Endothelial cell of umbilical vein (primary cell): ENCODE results near the gene CUL3. TPM values are rescaled to one million over a fixed set of nuclear protein-coding genes. Genes with fewer than 3 reads are reported as not detected.

Experiments
- BruUV-seq: library from RNA; stranded (reverse); fragments of 400-500 nt; replicated peaks from 2 replicates; lab custom pipeline; 2021; lab: Mats Ljungman, UMichigan
- CTCF ChIA-PET: fragments of 300-600, 350-600 bp; sonication (Branson Sonifier 250); formaldehyde crosslinking; loops from one replicate; lab custom pipeline; 2021; ENCODE audit warnings: antibody characterized with exemption, inconsistent platforms; lab: Charles Lee
- POLR2A ChIA-PET: fragments of 300-600, 350-600 bp; sonication (Branson Sonifier 250); formaldehyde crosslinking; loops from one replicate; lab custom pipeline; 2021; ENCODE audit warnings: antibody characterized with exemption, inconsistent platforms; lab: Charles Lee
- DNase-seq: peaks from one replicate; pipeline ENCODE4 v3.0.0-alpha.2; 2011; ENCODE audit warnings: low read depth, low spot score
- FAIRE-seq: peaks from 2 replicates; lab custom pipeline; 2011; peaks lifted over from hg19 to GRCh38; lab: Jason Lieb, UNC
- H2AFZ ChIP-seq: 2 replicates; pipeline ENCODE4 v1.6.0; 2012; ENCODE audit warnings: low read depth, low read length, control low read depth, inconsistent platforms
- H3K27ac ChIP-seq: 2 replicates; pipeline ENCODE4 v1.5.1; 2011; ENCODE audit warnings: low read depth, mild to moderate bottlenecking, control low read depth, low read length, moderate library complexity; ENCODE audit not compliant: insufficient read depth
- H3K27me3 ChIP-seq, 2 experiments: 2 replicates each; pipeline versions ENCODE4 v1.6.0 to v1.6.1; 2011; ENCODE audit warnings: low read length in 2 of 2, mixed read lengths in 1 of 2; ENCODE audit not compliant: control insufficient read depth in 2 of 2, insufficient read depth in 2 of 2
- H3K36me3 ChIP-seq, 2 experiments: 2 replicates in 1 of 2; 3 replicates in 1 of 2; pipeline ENCODE4 v1.5.1; 2011; ENCODE audit warnings: low read length in 2 of 2, mild to moderate bottlenecking in 1 of 2, moderate library complexity in 1 of 2; ENCODE audit not compliant: control insufficient read depth in 2 of 2, insufficient read depth in 2 of 2; ENCODE audit errors: extremely low read depth in 1 of 2
- H3K4me1 ChIP-seq: 3 replicates; pipeline ENCODE4 v1.5.1; 2011; ENCODE audit warnings: mild to moderate bottlenecking, low read length; ENCODE audit not compliant: control insufficient read depth, insufficient read depth; ENCODE audit errors: extremely low read depth
- H3K4me2 ChIP-seq: 2 replicates; pipeline ENCODE4 v1.6.1; 2011; ENCODE audit warnings: low read length, control low read depth, mixed read lengths; ENCODE audit not compliant: insufficient read depth
- H3K4me3 ChIP-seq, 3 experiments: fragments of 200-600 bp in 1 of 3; sonication (generic), shearing (Covaris generic) in 1 of 3; replicated peaks in 1 of 3; 2 replicates each; pipeline ENCODE4 v1.5.1; 2011 to 2016; ENCODE audit warnings: control low read depth in 3 of 3, low read length in 3 of 3, mild to moderate bottlenecking in 2 of 3, inconsistent platforms in 1 of 3, low read depth in 1 of 3, moderate library complexity in 1 of 3; ENCODE audit not compliant: insufficient read depth in 1 of 3
- H3K79me2 ChIP-seq: 2 replicates; pipeline ENCODE4 v1.6.0; 2012; ENCODE audit warnings: low read length, inconsistent platforms; ENCODE audit not compliant: control insufficient read depth, insufficient read depth
- H3K9ac ChIP-seq: replicated peaks from 2 replicates; pipeline ENCODE3; 2011; ENCODE audit warnings: low read length, control low read depth; ENCODE audit not compliant: insufficient read depth; ENCODE audit errors: extremely low read depth
- H3K9me1 ChIP-seq: replicated peaks from 3 replicates; pipeline ENCODE4 v1.6.0; 2011; ENCODE audit warnings: mild to moderate bottlenecking, low read length; ENCODE audit not compliant: control insufficient read depth, insufficient read depth; ENCODE audit errors: extremely low read depth
- H3K9me3 ChIP-seq: replicated peaks from 2 replicates; pipeline ENCODE4 v1.5.1; 2012; ENCODE audit warnings: low read length, inconsistent platforms; ENCODE audit not compliant: control insufficient read depth, insufficient read depth
- H4K20me1 ChIP-seq: replicated peaks from 2 replicates; pipeline ENCODE3; 2011; ENCODE audit warnings: mild to moderate bottlenecking, low read length; ENCODE audit not compliant: control insufficient read depth, insufficient read depth; ENCODE audit errors: extremely low read depth
- CTCF ChIP-seq, 2 donors: IDR thresholded peaks; 1 replicate in 1 of 2; 2 replicates in 1 of 2; pipeline ENCODE4 v1.5.1; 2011; ENCODE audit warnings: low read length in 2 of 2, mild to moderate bottlenecking in 2 of 2, moderate library complexity in 2 of 2, control low read depth in 1 of 2, inconsistent platforms in 1 of 2, low read depth in 1 of 2; ENCODE audit not compliant: insufficient read depth in 1 of 2; ENCODE audit errors: extremely low read depth in 1 of 2
- FOS ChIP-seq: IDR thresholded peaks from 2 replicates; pipeline ENCODE4 v1.6.1; 2011; ENCODE audit warnings: mild to moderate bottlenecking, low read length, moderate library complexity, borderline replicate concordance; ENCODE audit not compliant: insufficient read depth
- GATA2 ChIP-seq: IDR thresholded peaks from 2 replicates; pipeline ENCODE4 v1.7.0; 2011; ENCODE audit warnings: low read depth, mild to moderate bottlenecking, moderate library complexity, mixed read lengths, low read length; ENCODE audit not compliant: insufficient read length, insufficient read depth
- JUN ChIP-seq: IDR thresholded peaks from 2 replicates; pipeline ENCODE4 v1.6.1; 2011; ENCODE audit warnings: borderline replicate concordance, low read depth; ENCODE audit not compliant: insufficient read length, insufficient read depth
- MAX ChIP-seq: IDR thresholded peaks from 2 replicates; pipeline ENCODE4 v1.6.1; 2011; ENCODE audit not compliant: insufficient read depth, insufficient read length
- MYC ChIP-seq: IDR thresholded peaks from one replicate; pipeline ENCODE4 v1.6.1; 2011; ENCODE audit warnings: mild to moderate bottlenecking, low read depth, low read length
- POLR2A ChIP-seq: IDR thresholded peaks from 2 replicates; pipeline ENCODE4 v1.6.1; 2012; ENCODE audit warnings: low read depth, mild to moderate bottlenecking, control low read depth, low read length
- dilution Hi-C: fragments of 300-500 bp; cut with MboI; formaldehyde crosslinking; loops from one replicate; pipeline ENCODE4 v1.15.0; 2019; ENCODE audit warnings: low sequenced_read_pairs; ENCODE audit not compliant: extremely low pct_ligation_motif_present
- intact Hi-C: fragments of 100-400 bp; cut with micrococcal nuclease; formaldehyde crosslinking; loops from one replicate; pipeline ENCODE4 v1.10.0; 2022
- polyA plus RNA-seq, 4 experiments: library from polyadenylated mRNA; depleted of rRNA in 3 of 4; stranded (reverse) in 3 of 4; unstranded in 1 of 4; fragments of >200 nt; gene quantifications; 2 replicates each; pipeline versions ENCODE4 v1.2.1 to v1.2.3, GENCODE V29; 2011 to 2012; ENCODE audit warnings: missing spikeins in 1 of 4
- total RNA-seq: library from RNA; stranded (reverse); gene quantifications from 2 replicates; pipeline ENCODE4 v1.2.3, GENCODE V29; 2021

Gene CUL3
- total and polyA plus RNA-seq, 2 donors (not counting 3 experiments of a cell fraction or from before 2014, with no cell fraction given) = 22.7 to 82.3 TPM

GRCh38 chr2:224442071-224442967 lies 142.8 kb downstream of the CUL3 start:
- dilution Hi-C loops = no loop called here
- CTCF ChIA-PET = interaction anchor here (0.7 to 2.2 kb wide), 12 partner anchors 10 to 472 kb away, joined by 3 to 12 read pairs (median 3); partner anchors contain the start of gene FAM124B

More at GRCh38 chr2:224442071-224442967, 142.8 kb downstream of the CUL3 start:
- no peaks in the 10 kb centered on the region for H3K79me2 ChIP-seq
- H3K4me3 ChIP-seq = peak overlapping the region; percentile 44 to 86 (median 69)
- peak overlapping the region; percentile 98 for H2AFZ ChIP-seq
- intact Hi-C loops = loop anchor here (1.0 kb wide), 3 partner anchors 25 to 40 kb away; partner anchors contain the start of gene FAM124B
- peak overlapping the region; percentile 89 for H3K4me2 ChIP-seq
- no peaks in the 10 kb centered on the region for H3K9me3 ChIP-seq
- H3K36me3 ChIP-seq = no peaks in the 10 kb centered on the region
- H4K20me1 ChIP-seq = no peaks in the 10 kb centered on the region
- TF ChIP-seq JUN (no peak), POLR2A (peak; percentile 24), MAX (no peak), MYC (no peak), CTCF (IDR thresholded peaks at IDR 0.05; ENCODE audit: extremely low read depth in 1 of 2, insufficient read depth in 1 of 2, low read depth in 1 of 2, low read length in 2 of 2) (no peak), GATA2 (no peak), FOS (no peak)
- H3K9ac ChIP-seq = peak overlapping the region; percentile 79
- DNase-seq (peak; percentile 61), FAIRE-seq (peak; percentile 67)
- BruUV-seq = no TSS peak
- H3K4me1 ChIP-seq = peaks cover 17% of the 10 kb centered on the region
- no peaks in the 10 kb centered on the region for H3K9me1 ChIP-seq
- POLR2A ChIA-PET = interaction anchor here (0.8 to 2.0 kb wide), 7 partner anchors 25 to 143 kb away, joined by 3 to 11 read pairs (median 5); partner anchors contain the start of genes CUL3 and FAM124B
- no peaks in the 10 kb centered on the region for H3K27me3 ChIP-seq
- peak overlapping the region; percentile 62 for H3K27ac ChIP-seq
